ENCODE measurements around the gene COL13A1.

- no peak for TF ChIP-seq CTCF (IDR thresholded peaks at IDR 0.05)
- TF ChIP-seq EP300 (IDR thresholded peaks at IDR 0.05) = no peak
Measured at GRCh38 chr10:69980672-69981071, 179.0 kb downstream of the COL13A1 start.
